ENCODE data around the gene PLCH2.

DNA sequence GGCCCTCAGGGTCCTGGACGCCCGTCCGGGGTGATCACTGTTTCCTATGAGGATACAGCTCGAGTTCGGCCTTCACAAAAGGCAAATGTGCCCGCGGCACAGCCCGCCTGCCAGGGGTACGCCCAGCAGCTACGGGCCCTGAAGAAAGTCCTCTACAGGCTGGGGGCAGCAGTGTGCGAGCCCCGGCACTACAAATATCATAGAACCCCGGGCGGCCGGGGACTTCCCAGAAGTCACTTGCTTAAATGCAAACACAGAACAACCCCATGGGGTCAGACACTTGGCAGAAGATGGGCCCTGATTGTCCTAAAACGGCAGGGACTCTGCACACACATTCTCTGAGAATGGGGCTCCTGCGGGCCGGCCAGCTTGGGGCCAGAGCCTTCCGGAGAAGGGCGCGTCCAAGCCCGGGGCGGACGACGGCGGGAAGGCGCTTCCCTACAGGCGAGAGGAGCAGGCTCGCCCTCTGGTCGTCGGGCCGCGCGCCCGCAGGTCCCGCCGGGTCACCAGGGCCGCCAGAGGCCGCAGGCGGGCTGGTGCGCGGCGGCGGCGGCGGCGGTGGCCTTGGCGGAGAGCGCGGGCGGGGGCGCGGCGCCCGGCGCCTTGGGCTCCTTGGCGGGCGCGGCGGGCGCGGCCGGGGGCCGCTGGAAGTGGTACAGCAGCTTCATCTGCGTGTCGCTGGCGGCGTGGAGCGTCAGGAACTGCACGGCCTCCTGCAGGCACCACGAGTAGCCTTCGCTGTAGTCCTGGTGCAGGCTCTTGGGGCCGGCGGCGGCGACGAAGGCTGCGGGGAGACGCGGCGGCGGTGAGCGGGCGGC lies 53.1 kb downstream of the PLCH2 start:
- peak; percentile 65; the same call in 1 of the 2 replicates for TF ChIP-seq EZH2phosphoT487 (IDR thresholded peaks at IDR 0.05; ENCODE audit: borderline replicate concordance, low read length)
- no peak for TF ChIP-seq CTCF (IDR thresholded peaks at IDR 0.05; ENCODE audit: low read depth, low read length, poor library complexity, severe bottlenecking)

Data from DOHH2 (cell line).